Measurements from ENCODE around the gene UBAC2. TPM values are rescaled to one million over a fixed set of nuclear protein-coding genes. Genes with fewer than 3 reads are reported as not detected.

UBAC2 gene
- total and polyA plus RNA-seq, 10 donors, result 49.3 to 82.1 (median 66.2) TPM

DNA sequence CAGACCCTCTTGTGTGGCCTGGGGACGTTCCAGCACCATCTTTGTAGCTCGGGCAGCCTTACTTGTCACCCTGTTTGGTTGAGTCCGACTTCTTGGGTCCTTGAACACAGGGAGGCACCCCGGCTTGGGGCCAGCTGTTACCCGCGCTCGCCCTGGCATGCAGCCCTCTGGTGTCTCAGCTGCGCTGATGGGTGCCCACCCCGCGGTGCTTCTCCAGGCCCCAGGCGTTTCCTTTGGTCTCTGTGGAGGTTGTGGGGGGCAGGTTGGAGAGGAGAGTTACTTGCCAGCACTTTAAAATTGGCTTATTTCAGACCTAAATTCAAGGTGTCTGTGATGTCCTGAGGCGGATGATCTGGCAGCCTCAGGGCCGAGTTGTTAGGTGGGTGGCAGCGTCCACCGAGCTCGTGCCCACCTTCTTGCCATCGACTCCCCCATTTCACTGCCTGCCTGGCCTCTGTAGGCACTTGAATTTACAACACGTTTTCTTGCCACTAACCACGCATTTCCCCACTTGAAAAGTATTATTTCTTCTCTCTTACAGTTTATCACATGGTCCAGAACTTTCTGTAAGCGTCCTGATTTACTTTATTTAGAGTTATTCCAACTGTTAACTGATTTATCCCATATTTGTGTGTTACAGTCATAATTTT, 16.9 kb downstream of the UBAC2 start:
- DNase-seq, result peak; percentile 81
- WGBS, 5 donors, result 45 to 70% (median 50%) methylated on average over 19 to 20 of the region's 20 CpGs
- Histone ChIP-seq H3K4me3 (peak overlapping the region in 1 of 8 donors; percentile 28), H3K27ac (peak overlapping the region; percentile 18 to 84 (median 56)), H3K4me1 (peaks cover 47 to 100% (median 89%) of the 10 kb centered on the region in 6 donors), H3K9me3 (peaks cover 0 to under 1% (median 0%) of the 10 kb centered on the region in 8 donors), H3K27me3 (replicated peaks in 1 of 7) (no peaks in the 10 kb centered on the region), H3K36me3 (peaks cover 0 to 27% (median 0%) of the 10 kb centered on the region in 6 donors)
- intact Hi-C loops (cut with DNase I; ENCODE audit: low total_unique reads), result no loop called here
- TF ChIP-seq POLR2A (IDR thresholded peaks at IDR 0.05) (no peak), POLR2AphosphoS5 (IDR thresholded peaks at IDR 0.05) (no peak)
- TF ChIP-seq, protein P1, sequence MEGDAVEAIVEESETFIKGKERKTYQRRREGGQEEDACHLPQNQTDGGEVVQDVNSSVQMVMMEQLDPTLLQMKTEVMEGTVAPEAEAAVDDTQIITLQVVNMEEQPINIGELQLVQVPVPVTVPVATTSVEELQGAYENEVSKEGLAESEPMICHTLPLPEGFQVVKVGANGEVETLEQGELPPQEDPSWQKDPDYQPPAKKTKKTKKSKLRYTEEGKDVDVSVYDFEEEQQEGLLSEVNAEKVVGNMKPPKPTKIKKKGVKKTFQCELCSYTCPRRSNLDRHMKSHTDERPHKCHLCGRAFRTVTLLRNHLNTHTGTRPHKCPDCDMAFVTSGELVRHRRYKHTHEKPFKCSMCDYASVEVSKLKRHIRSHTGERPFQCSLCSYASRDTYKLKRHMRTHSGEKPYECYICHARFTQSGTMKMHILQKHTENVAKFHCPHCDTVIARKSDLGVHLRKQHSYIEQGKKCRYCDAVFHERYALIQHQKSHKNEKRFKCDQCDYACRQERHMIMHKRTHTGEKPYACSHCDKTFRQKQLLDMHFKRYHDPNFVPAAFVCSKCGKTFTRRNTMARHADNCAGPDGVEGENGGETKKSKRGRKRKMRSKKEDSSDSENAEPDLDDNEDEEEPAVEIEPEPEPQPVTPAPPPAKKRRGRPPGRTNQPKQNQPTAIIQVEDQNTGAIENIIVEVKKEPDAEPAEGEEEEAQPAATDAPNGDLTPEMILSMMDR (IDR thresholded peaks at IDR 0.05 in 8 of 11, conservative IDR thresholded peaks at IDR 0.05 in 3 of 11), result no peak

DNA sequence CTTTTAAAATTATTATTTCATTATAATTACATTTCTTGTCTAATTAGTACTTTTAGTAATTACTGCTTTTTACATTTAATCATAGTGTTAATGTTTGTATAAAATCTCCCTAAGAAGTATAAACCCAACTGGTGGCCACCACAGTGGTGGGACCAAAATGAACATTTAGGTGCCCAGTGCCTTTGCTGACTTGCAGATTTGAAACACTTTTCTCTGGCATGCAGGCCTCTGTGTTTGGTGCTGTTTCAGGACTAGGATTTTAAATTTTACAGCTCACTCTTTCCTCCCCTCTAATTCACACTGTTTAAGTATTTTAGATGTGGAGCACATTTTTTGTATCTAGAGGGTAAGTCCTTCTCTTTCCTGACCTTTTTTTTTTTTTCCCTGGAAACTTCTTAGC, 17.5 kb downstream of the UBAC2 start:
- H3K4me1 ChIP-seq, result peaks cover 47 to 100% (median 93%) of the 10 kb centered on the region in 6 donors
- H3K27me3 ChIP-seq (replicated peaks in 1 of 7), result no peaks in the 10 kb centered on the region
- H3K4me3 ChIP-seq, result no peak overlapping the region
- peaks cover 0 to 5% (median 0%) of the 10 kb centered on the region in 8 donors for H3K9me3 ChIP-seq
- no peak for DNase-seq
- no peak for TF ChIP-seq POLR2AphosphoS5 (IDR thresholded peaks at IDR 0.05)
- TF ChIP-seq, protein P1 (IDR thresholded peaks at IDR 0.05 in 8 of 11, conservative IDR thresholded peaks at IDR 0.05 in 3 of 11), result no peak
- no peak for TF ChIP-seq POLR2A (IDR thresholded peaks at IDR 0.05)
- H3K27ac ChIP-seq, result peak overlapping the region in 7 of 8 donors; percentile 18 to 84 (median 62)
- H3K36me3 ChIP-seq, result peaks cover 0 to 25% (median 0%) of the 10 kb centered on the region in 6 donors
- intact Hi-C loops (cut with DNase I; ENCODE audit: low total_unique reads), result no loop called here

DNA sequence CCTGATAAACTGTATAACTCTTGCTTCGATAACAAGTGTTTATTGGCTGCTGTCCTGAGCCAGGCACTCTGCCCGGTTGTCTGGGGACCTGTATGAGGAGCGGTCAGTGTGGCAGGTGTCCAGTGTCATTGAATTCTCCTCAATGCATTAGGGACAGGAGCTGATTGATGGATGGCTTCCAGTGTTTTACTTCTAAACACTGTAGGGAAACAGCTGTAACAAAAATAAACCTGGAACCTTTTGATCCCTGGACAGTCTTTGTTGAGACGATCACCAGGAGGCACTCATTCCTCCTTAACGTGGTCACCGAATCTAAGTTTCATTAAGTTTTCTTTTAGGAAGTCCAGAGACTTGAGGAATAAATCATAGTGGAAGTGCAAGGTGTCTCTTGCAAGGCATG, 17.9 kb downstream of the UBAC2 start:
- H3K36me3 ChIP-seq, result peaks cover 0 to 21% (median 0%) of the 10 kb centered on the region in 6 donors
- peaks cover 0 to 5% (median 0%) of the 10 kb centered on the region in 8 donors for H3K9me3 ChIP-seq
- 43 to 56% (median 51%) methylated on average over 6 of the region's 6 CpGs for WGBS, 5 donors
- TF ChIP-seq, protein P1 (IDR thresholded peaks at IDR 0.05 in 8 of 11, conservative IDR thresholded peaks at IDR 0.05 in 3 of 11), result no peak
- TF ChIP-seq POLR2A (IDR thresholded peaks at IDR 0.05), result no peak
- H3K27me3 ChIP-seq (replicated peaks in 1 of 7), result no peaks in the 10 kb centered on the region
- DNase-seq, result no peak
- intact Hi-C loops (cut with DNase I; ENCODE audit: low total_unique reads), result no loop called here
- H3K4me1 ChIP-seq, result peaks cover 49 to 100% (median 95%) of the 10 kb centered on the region in 6 donors
- peak overlapping the region; percentile 14 to 84 (median 34) for H3K27ac ChIP-seq
- no peak overlapping the region for H3K4me3 ChIP-seq

DNA sequence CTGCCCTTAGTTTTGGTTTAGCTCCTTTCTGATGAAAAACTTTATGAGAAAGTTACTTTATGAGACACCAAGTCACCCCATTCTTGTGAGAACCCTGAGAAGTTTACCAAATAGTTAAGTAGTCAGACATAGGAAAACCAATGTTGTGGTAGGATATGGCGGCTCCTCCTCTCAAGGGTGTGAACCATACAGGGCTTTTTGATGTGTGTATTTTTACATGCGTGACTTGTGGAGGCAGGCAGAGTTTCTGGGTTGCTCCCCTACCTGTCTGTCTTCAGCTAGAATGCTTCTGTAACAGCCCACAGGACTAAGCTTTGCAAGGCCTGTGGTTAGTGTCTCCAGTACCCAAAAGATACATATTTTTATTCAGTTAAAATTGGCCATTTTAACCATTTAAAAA, 18.3 kb downstream of the UBAC2 start:
- no peak overlapping the region for H3K4me3 ChIP-seq
- no peaks in the 10 kb centered on the region for H3K27me3 ChIP-seq (replicated peaks in 1 of 7)
- H3K4me1 ChIP-seq, result peaks cover 50 to 100% (median 95%) of the 10 kb centered on the region in 6 donors
- peak overlapping the region in 7 of 8 donors; percentile 18 to 84 (median 47) for H3K27ac ChIP-seq
- H3K9me3 ChIP-seq, result peaks cover 0 to 5% (median 0%) of the 10 kb centered on the region in 8 donors
- peak in 1 of 3 donors; percentile 36 for TF ChIP-seq POLR2AphosphoS5 (IDR thresholded peaks at IDR 0.05)
- no peak for TF ChIP-seq POLR2A (IDR thresholded peaks at IDR 0.05)
- WGBS, 5 donors, result 39 to 80% (median 56%) methylated on average over 2 of the region's 2 CpGs
- H3K36me3 ChIP-seq, result peaks cover 0 to 20% (median 0%) of the 10 kb centered on the region in 6 donors
- intact Hi-C loops (cut with DNase I; ENCODE audit: low total_unique reads), result no loop called here
- no peak for DNase-seq

All from spleen (tissue), 11 donors.